ENCODE measurements around the gene ZBTB20.

Gene ZBTB20

DNA sequence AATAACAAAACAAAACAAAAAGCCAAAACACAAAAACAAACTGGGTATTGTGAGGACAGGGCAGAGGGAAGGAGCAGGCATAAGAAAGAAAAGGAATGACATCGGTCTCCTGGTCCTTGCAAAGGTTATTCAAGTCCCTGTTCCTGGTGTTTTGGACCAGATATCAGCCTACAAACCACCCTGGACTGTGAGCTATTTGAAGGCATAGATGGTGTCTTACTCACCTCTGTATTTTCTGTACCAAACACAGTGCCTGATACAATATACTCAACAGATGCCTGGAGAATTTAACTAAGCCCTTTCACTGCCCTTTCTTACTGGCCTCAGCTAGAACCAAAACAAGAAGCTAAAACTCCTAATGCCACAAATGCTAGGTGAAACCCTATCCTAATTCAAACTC, 656.3 kb downstream of the ZBTB20 start:
- Histone ChIP-seq H3K9me3 (ENCODE audit: control insufficient read depth, low read length) (no peaks in the 10 kb centered on the region), H3K4me3 (ENCODE audit: extremely low read depth, insufficient read depth, low read length, poor library complexity, severe bottlenecking) (no peak overlapping the region), H3K27ac (ENCODE audit: low read depth, low read length, severe bottlenecking) (no peak overlapping the region), H3K36me3 (ENCODE audit: control insufficient read depth, insufficient read depth, low read length) (no peaks in the 10 kb centered on the region), H3K4me1 (ENCODE audit: control insufficient read depth, insufficient read depth, low read length, poor library complexity, severe bottlenecking) (peaks cover 11% of the 10 kb centered on the region)
- WGBS, 2 experiments (ENCODE audit: insufficient coverage in 2 of 2): no CpG with 5 or more reads among the region's 1 CpG

GRCh38 chr3:114487502-114487901, 659.6 kb downstream of the ZBTB20 start:
- 100% methylated on average over 1 of the region's 8 CpGs; no CpG with 5 or more reads in 1 of the 2 experiments for WGBS, 2 experiments (ENCODE audit: insufficient coverage in 2 of 2)
- no peak overlapping the region for H3K27ac ChIP-seq (ENCODE audit: low read depth, low read length, severe bottlenecking)
- H3K4me1 ChIP-seq (ENCODE audit: control insufficient read depth, insufficient read depth, low read length, poor library complexity, severe bottlenecking): no peaks in the 10 kb centered on the region
- no peak overlapping the region for H3K4me3 ChIP-seq (ENCODE audit: extremely low read depth, insufficient read depth, low read length, poor library complexity, severe bottlenecking)
- no peaks in the 10 kb centered on the region for H3K36me3 ChIP-seq (ENCODE audit: control insufficient read depth, insufficient read depth, low read length)
- H3K9me3 ChIP-seq (ENCODE audit: control insufficient read depth, low read length): no peaks in the 10 kb centered on the region

DNA sequence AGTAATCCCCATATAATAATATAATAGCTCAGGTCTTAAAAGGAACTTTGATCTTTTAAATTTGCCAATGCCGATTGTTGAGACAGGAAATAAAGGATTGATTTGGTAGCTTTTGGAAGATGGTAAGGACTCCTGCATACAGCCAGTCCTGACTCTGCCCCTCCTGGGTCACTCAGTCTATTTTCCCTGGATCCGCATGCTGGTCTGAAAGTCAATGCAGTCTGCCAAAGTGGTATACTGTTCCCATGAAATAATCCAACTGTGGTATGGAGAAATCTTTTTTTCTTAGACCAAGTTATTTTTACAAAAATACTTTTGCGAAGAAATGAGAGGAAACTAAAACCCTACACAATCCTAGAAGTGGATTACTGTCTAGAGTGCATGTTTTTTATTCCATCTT, 662.2 kb downstream of the ZBTB20 start:
- no peaks in the 10 kb centered on the region for H3K4me1 ChIP-seq (ENCODE audit: control insufficient read depth, insufficient read depth, low read length, poor library complexity, severe bottlenecking)
- H3K9me3 ChIP-seq (ENCODE audit: control insufficient read depth, low read length): no peaks in the 10 kb centered on the region
- no peak overlapping the region for H3K4me3 ChIP-seq (ENCODE audit: extremely low read depth, insufficient read depth, low read length, poor library complexity, severe bottlenecking)
- WGBS, 2 experiments (ENCODE audit: insufficient coverage in 2 of 2): no CpG with 5 or more reads among the region's 3 CpGs
- no peak overlapping the region for H3K27ac ChIP-seq (ENCODE audit: low read depth, low read length, severe bottlenecking)
- H3K36me3 ChIP-seq (ENCODE audit: control insufficient read depth, insufficient read depth, low read length): no peaks in the 10 kb centered on the region

GRCh38 chr3:114481113-114481512, 666.0 kb downstream of the ZBTB20 start:
- 91 to 95% methylated on average over 3 to 5 of the region's 7 CpGs for WGBS, 2 experiments (ENCODE audit: insufficient coverage in 2 of 2)
- Histone ChIP-seq H3K4me3 (ENCODE audit: extremely low read depth, insufficient read depth, low read length, poor library complexity, severe bottlenecking) (no peak overlapping the region), H3K9me3 (ENCODE audit: control insufficient read depth, low read length) (no peaks in the 10 kb centered on the region), H3K27ac (ENCODE audit: low read depth, low read length, severe bottlenecking) (no peak overlapping the region), H3K4me1 (ENCODE audit: control insufficient read depth, insufficient read depth, low read length, poor library complexity, severe bottlenecking) (no peaks in the 10 kb centered on the region), H3K36me3 (ENCODE audit: control insufficient read depth, insufficient read depth, low read length) (no peaks in the 10 kb centered on the region)

- Histone ChIP-seq H3K9me3 (ENCODE audit: control insufficient read depth, low read length) (no peaks in the 10 kb centered on the region), H3K4me3 (ENCODE audit: extremely low read depth, insufficient read depth, low read length, poor library complexity, severe bottlenecking) (no peak overlapping the region)
- WGBS, 2 experiments (ENCODE audit: insufficient coverage in 2 of 2): 75 to 100% methylated on average over 1 to 2 of the region's 3 CpGs
These were observed 666.6 kb downstream of the ZBTB20 start for GRCh38 chr3:114480442-114480841.

GRCh38 chr3:114478801-114479200, 668.3 kb downstream of the ZBTB20 start:
- H3K4me3 ChIP-seq (ENCODE audit: extremely low read depth, insufficient read depth, low read length, poor library complexity, severe bottlenecking): no peak overlapping the region

More at GRCh38 chr3:114480442-114480841, 666.6 kb downstream of the ZBTB20 start:
- no peaks in the 10 kb centered on the region for H3K36me3 ChIP-seq (ENCODE audit: control insufficient read depth, insufficient read depth, low read length)
- no peaks in the 10 kb centered on the region for H3K4me1 ChIP-seq (ENCODE audit: control insufficient read depth, insufficient read depth, low read length, poor library complexity, severe bottlenecking)
- H3K27ac ChIP-seq (ENCODE audit: low read depth, low read length, severe bottlenecking): no peak overlapping the region

GRCh38 chr3:114476511-114476910, 670.6 kb downstream of the ZBTB20 start:
- Histone ChIP-seq H3K9me3 (ENCODE audit: control insufficient read depth, low read length) (no peaks in the 10 kb centered on the region), H3K4me3 (ENCODE audit: extremely low read depth, insufficient read depth, low read length, poor library complexity, severe bottlenecking) (no peak overlapping the region), H3K27ac (ENCODE audit: low read depth, low read length, severe bottlenecking) (no peak overlapping the region), H3K4me1 (ENCODE audit: control insufficient read depth, insufficient read depth, low read length, poor library complexity, severe bottlenecking) (no peaks in the 10 kb centered on the region), H3K36me3 (ENCODE audit: control insufficient read depth, insufficient read depth, low read length) (no peaks in the 10 kb centered on the region)

More at GRCh38 chr3:114478801-114479200, 668.3 kb downstream of the ZBTB20 start:
- no peaks in the 10 kb centered on the region for H3K9me3 ChIP-seq (ENCODE audit: control insufficient read depth, low read length)
- H3K36me3 ChIP-seq (ENCODE audit: control insufficient read depth, insufficient read depth, low read length): no peaks in the 10 kb centered on the region
- no peaks in the 10 kb centered on the region for H3K4me1 ChIP-seq (ENCODE audit: control insufficient read depth, insufficient read depth, low read length, poor library complexity, severe bottlenecking)
- no peak overlapping the region for H3K27ac ChIP-seq (ENCODE audit: low read depth, low read length, severe bottlenecking)

DNA sequence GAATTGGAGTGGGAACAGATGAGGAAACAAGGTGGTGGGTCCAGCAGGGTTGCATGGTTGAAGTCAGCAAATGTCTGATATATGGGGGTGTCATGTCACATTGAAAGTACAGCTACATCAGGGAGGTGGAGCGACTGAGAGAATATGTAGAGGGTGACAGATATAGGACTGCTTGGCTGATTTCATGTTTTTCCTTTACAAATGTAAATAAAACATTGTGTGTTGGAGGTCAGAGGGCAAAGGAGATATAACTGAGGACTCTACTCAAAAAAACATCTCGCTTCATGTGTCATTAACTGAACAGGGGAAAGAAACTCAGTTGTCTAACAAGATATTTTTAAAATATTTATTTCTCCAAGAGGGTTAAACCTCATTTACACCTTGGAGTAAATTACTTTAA, 675.6 kb downstream of the ZBTB20 start:
- Histone ChIP-seq H3K27ac (ENCODE audit: low read depth, low read length, severe bottlenecking) (no peak overlapping the region), H3K4me3 (ENCODE audit: extremely low read depth, insufficient read depth, low read length, poor library complexity, severe bottlenecking) (no peak overlapping the region), H3K9me3 (ENCODE audit: control insufficient read depth, low read length) (no peaks in the 10 kb centered on the region), H3K4me1 (ENCODE audit: control insufficient read depth, insufficient read depth, low read length, poor library complexity, severe bottlenecking) (no peaks in the 10 kb centered on the region), H3K36me3 (ENCODE audit: control insufficient read depth, insufficient read depth, low read length) (no peaks in the 10 kb centered on the region)
- 100% methylated on average over 1 of the region's 2 CpGs; no CpG with 5 or more reads in 1 of the 2 experiments for WGBS, 2 experiments (ENCODE audit: insufficient coverage in 2 of 2)

- Histone ChIP-seq H3K4me3 (ENCODE audit: extremely low read depth, insufficient read depth, low read length, poor library complexity, severe bottlenecking) (no peak overlapping the region), H3K27ac (ENCODE audit: low read depth, low read length, severe bottlenecking) (no peak overlapping the region), H3K9me3 (ENCODE audit: control insufficient read depth, low read length) (no peaks in the 10 kb centered on the region), H3K4me1 (ENCODE audit: control insufficient read depth, insufficient read depth, low read length, poor library complexity, severe bottlenecking) (no peaks in the 10 kb centered on the region), H3K36me3 (ENCODE audit: control insufficient read depth, insufficient read depth, low read length) (no peaks in the 10 kb centered on the region)
- WGBS, 2 experiments (ENCODE audit: insufficient coverage in 2 of 2): no CpG with 5 or more reads among the region's 1 CpG
These were observed 678.0 kb downstream of the ZBTB20 start for GRCh38 chr3:114469070-114469469.

DNA sequence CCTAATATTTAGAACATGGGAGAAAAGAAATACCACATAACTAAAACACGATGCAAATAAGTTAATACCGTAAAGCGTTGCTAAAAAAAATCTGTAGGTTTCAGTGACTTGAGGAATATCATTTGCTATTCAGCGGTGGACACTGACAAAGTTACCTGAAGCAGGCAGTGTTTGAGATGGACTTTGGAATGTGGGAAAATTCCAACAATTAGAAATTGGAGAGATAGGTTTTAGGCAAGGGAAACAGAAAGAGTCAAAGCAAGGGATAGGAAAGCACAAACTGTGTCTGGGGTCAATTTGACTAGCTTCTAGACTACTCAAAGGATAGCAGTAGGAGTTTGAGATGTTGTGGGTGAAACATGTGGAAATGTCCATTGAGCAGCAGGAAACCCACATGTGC, 680.3 kb downstream of the ZBTB20 start:
- H3K36me3 ChIP-seq (ENCODE audit: control insufficient read depth, insufficient read depth, low read length): no peaks in the 10 kb centered on the region
- 50 to 86% methylated on average over 1 to 4 of the region's 4 CpGs for WGBS, 2 experiments (ENCODE audit: insufficient coverage in 2 of 2)
- H3K4me1 ChIP-seq (ENCODE audit: control insufficient read depth, insufficient read depth, low read length, poor library complexity, severe bottlenecking): no peaks in the 10 kb centered on the region
- no peak overlapping the region for H3K27ac ChIP-seq (ENCODE audit: low read depth, low read length, severe bottlenecking)
- H3K4me3 ChIP-seq (ENCODE audit: extremely low read depth, insufficient read depth, low read length, poor library complexity, severe bottlenecking): no peak overlapping the region
- no peaks in the 10 kb centered on the region for H3K9me3 ChIP-seq (ENCODE audit: control insufficient read depth, low read length)

GRCh38 chr3:114466251-114466650, 680.8 kb downstream of the ZBTB20 start:
- WGBS, 2 experiments (ENCODE audit: insufficient coverage in 2 of 2): 83% methylated on average over 1 of the region's 2 CpGs; no CpG with 5 or more reads in 1 of the 2 experiments
- Histone ChIP-seq H3K4me3 (ENCODE audit: extremely low read depth, insufficient read depth, low read length, poor library complexity, severe bottlenecking) (no peak overlapping the region), H3K27ac (ENCODE audit: low read depth, low read length, severe bottlenecking) (no peak overlapping the region), H3K9me3 (ENCODE audit: control insufficient read depth, low read length) (no peaks in the 10 kb centered on the region), H3K4me1 (ENCODE audit: control insufficient read depth, insufficient read depth, low read length, poor library complexity, severe bottlenecking) (no peaks in the 10 kb centered on the region), H3K36me3 (ENCODE audit: control insufficient read depth, insufficient read depth, low read length) (no peaks in the 10 kb centered on the region)

DNA sequence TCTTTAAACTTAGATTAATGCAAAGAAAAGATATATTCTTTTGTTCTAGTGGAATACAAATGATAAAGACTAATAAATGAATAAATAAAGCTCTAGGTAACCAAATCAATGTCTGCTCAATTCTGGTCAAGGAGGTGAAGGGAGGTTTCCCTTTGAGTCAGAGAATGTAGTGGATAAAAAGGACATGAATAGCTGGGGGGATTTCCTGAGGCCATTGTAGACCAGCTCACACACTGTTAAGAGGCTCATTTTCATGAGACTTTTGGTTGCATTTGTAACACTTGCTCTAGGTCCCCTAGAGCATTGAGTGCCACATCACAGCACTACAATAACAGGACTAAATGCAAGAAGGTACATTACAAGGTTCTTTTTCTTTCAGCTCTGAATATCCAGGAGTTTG, 682.5 kb downstream of the ZBTB20 start:
- H3K27ac ChIP-seq (ENCODE audit: low read depth, low read length, severe bottlenecking): no peak overlapping the region
- no peaks in the 10 kb centered on the region for H3K4me1 ChIP-seq (ENCODE audit: control insufficient read depth, insufficient read depth, low read length, poor library complexity, severe bottlenecking)
- no peaks in the 10 kb centered on the region for H3K36me3 ChIP-seq (ENCODE audit: control insufficient read depth, insufficient read depth, low read length)
- no peaks in the 10 kb centered on the region for H3K9me3 ChIP-seq (ENCODE audit: control insufficient read depth, low read length)
- H3K4me3 ChIP-seq (ENCODE audit: extremely low read depth, insufficient read depth, low read length, poor library complexity, severe bottlenecking): no peak overlapping the region
